ENCODE results near the gene ETNK1. TPM values are rescaled to one million over a fixed set of nuclear protein-coding genes. Genes with fewer than 3 reads are reported as not detected.

The ETNK1 gene
- total RNA-seq, 1 donor from 2014 or later, result 61.2 TPM

GRCh38 chr12:22634883-22635282 is 9.9 kb downstream of the ETNK1 start:
- DNase-seq, result no peak

DNA sequence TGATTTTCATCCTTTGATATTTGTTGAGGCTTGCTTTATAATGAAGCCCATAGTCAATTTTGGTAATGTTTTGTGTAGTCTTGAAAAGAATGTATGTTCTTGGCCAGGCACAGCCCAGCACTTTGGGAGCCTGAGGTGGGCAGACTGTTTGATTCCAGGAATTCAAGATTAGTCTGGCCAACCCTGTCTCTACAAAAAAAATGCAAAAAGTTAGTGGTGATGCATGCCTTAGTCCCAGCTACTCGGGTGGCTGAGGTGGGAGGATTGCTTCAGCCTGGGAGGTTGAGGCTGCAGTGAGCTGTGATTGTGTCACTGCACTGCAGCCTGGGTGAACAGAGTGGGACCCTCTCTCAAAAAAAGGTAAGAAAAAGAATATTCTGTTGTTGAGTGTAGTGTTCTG is 10.8 kb downstream of the ETNK1 start:
- no peak for DNase-seq

DNA sequence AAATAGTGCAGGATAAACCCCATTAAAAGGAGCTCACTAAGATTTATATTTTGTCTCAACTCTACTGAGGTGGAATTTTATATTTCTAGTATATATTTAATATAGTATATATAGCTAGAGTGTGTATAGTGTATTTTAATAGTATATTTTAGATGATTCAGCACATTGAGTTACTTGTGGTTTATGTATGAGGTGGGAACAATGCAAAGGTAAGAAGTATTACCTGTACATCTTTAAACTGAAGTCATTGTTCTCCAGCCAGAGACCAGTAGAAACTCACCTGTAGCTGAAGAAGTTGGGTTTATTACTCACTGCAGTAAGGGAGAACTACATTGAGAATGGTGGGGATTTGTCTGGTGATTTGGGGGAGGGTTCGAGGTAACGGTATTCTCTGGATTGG is 15.9 kb downstream of the ETNK1 start:
- DNase-seq, result no peak

DNA sequence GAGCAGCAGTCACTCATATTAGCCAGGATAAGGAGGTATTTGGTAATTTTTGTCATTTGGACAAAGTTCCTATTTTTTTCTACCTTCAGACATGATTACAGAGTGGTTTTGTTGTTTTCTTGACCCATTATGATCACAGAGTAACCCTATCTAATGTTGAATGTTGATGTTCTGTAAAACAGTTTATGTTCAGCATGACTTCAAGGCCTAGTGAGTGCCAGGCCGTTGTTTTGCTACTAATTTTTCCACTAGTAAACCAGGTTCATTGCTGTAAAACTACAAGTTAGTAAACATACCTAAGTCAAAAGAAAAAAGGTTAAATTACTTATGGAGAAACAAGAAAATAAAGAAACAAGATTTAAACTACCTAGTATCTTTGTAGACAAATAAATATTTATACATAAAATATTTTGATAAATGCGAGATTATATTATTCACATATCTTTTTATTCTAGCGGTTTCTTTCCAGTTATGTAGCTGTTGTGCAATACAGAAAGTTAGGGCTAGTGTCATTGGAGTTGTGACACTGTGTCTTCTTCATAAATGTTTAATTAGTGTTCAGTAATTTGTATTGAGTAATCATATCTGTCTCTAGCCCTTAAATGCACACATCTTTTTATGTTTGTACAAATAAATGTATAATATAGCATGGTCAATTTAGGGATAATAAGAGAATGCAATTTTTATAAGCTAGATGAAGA is 16.5 kb downstream of the ETNK1 start:
- DNase-seq, result no peak

- DNase-seq, result no peak
These were observed 23.7 kb downstream of the ETNK1 start for GRCh38 chr12:22648668-22649067.

GRCh38 chr12:22653075-22653474 is 28.1 kb downstream of the ETNK1 start:
- DNase-seq, result no peak

GRCh38 chr12:22653791-22654190 is 28.8 kb downstream of the ETNK1 start:
- DNase-seq, result no peak

- no peak for DNase-seq
These were observed 31.4 kb downstream of the ETNK1 start for GRCh38 chr12:22656376-22656775.

GRCh38 chr12:22656831-22657230 is 31.9 kb downstream of the ETNK1 start:
- no peak for DNase-seq

DNA sequence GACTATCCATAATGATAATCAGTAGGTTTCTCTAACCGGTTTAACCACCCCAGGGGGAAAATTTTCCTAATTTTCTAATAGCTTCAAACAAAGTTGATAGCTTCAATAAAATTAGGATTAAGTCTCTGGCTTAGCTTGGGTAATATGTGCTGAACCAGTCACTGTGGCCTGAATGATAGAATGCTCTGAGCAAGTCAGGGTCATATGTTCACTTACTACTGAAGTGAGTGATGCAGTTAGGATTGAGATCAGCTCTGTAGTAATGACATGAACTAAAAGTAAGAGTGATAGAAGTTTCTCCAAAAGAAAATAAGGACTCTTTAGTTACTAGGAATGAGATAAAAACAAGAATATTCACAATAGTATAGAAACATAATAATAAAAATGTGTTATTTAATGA is 32.6 kb downstream of the ETNK1 start:
- no peak for DNase-seq

- no peak for DNase-seq
These were observed 33.2 kb downstream of the ETNK1 start for GRCh38 chr12:22658214-22658613.

DNA sequence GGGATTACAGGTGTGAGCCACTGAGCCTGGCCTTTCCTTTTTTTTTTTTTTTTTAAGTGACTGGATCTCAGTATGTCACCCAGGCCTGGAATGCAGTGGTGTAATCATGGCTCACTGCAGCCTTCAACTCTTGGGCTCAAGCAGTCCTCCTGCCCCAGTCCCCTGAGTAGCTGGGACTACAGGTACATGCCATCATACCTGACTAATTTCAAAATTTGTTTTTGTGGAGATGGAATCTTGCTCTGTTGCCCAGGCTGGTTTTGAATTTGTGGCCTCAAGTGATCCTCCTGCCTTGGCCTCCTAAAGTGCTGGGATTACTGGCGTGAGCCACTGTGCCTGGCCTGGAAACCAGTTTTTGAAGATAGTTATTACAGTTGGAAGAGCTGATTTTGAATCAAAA is 37.4 kb downstream of the ETNK1 start:
- no peak for DNase-seq

DNA sequence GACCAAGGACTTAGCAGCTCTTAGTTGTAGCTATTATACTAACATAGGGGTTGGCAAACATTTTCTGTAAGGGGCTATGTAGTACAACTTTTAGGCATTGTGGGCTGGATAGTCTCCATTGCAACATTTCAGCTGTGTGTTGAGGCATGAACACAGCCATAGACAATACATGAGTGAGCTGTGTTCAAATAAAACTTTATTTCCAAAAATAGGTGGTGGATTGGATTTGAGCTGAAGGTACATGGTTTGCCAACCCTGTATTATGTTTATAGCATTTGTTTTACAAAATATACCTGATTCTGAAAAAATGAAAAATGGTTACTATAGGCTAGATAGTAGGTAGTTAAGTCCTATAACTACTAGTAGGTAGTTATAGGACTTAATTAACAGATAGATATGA is 40.5 kb downstream of the ETNK1 start:
- no peak for DNase-seq

DNA sequence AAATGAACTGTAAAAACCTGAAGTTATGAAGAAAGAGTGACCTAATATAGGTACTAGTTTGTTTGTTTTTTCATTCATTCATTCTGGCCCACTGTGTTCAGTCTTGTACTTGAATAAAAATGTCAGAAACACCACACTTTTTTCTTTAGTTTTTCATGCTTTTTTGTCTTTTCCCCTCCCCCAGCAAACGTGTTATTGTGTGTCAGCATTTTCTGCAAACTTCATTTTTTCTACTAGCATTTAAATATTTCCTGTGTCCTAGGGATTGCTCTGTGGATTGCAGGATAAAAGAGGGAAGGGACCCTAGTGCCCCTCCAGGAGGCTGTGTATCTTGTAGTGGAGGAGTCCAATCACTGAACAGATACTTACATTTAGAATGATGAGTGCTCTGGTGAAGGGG is 42.2 kb downstream of the ETNK1 start:
- no peak for DNase-seq

GRCh38 chr12:22668441-22668840 is 43.5 kb downstream of the ETNK1 start:
- DNase-seq, result no peak

GRCh38 chr12:22670762-22671161 is 45.8 kb downstream of the ETNK1 start:
- no peak for DNase-seq

DNA sequence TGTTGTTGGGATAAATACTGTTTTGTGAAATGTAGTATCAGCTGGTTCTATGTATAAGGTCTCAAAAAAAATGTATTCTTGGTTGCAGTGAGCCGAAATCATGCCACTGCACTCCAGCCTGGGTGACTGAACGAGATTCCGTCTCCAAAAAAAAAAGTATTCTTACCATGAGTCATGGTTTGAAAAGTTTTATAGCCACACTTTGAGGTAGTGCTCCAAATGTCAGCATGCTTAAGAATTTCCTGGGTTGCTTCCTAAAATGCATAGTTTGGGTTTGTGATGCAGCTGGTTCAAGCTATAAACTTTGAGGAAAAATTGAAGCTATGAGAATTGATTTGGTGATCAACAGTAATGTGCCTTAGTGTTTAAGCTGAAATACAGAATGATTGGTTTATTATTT is 48.0 kb downstream of the ETNK1 start:
- DNase-seq, result no peak

- no peak for DNase-seq
These were observed 53.0 kb downstream of the ETNK1 start for GRCh38 chr12:22677781-22678574.

DNA sequence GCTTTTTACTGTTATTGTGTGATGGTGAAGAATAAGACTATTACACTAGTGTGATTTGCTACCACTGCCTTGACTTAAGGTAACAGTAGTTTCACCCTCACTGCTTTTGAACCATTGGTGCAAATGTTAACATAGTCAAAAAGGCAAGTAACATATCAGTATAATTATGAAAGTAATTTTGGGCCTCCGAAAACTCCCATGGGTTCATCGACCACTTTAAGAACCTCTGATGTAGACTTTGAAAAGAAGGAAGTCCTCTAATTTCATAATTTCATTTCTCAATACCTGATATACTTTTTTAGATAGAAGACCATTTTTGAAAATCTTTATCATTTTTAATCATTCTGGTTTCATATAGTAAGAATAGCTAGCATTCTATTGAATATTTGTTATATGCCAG is 57.7 kb downstream of the ETNK1 start:
- no peak for DNase-seq

GRCh38 chr12:22683131-22683530 is 58.2 kb downstream of the ETNK1 start:
- no peak for DNase-seq

- peak; percentile 13 for DNase-seq
These were observed 59.5 kb downstream of the ETNK1 start for GRCh38 chr12:22684140-22685118.

DNA sequence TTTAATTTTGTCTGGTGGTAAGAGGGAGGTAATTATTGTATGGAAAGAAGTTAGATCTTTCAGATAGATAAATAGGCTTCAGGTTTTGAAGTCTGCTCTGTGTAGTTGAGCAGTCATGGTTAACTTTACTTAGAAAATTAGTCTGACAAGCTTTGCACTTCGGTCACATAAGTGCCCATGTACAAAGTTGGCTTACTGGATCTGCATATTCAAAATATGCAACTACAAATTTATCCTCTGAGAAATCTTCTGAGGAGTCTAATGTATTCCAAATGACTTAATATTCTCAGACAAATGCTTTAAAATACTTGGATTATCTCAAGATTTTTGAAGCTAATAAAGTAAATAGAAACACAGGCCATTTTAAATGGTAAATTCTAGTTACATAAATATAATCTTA is 61.2 kb downstream of the ETNK1 start:
- DNase-seq, result no peak
